MV-4-11 (cell line): ENCODE results near the gene NLRC5.

Source experiments
- DNase-seq: peaks from one replicate; lab custom pipeline; 2025; lab: John Stamatoyannopoulos, UW

Gene NLRC5

DNA sequence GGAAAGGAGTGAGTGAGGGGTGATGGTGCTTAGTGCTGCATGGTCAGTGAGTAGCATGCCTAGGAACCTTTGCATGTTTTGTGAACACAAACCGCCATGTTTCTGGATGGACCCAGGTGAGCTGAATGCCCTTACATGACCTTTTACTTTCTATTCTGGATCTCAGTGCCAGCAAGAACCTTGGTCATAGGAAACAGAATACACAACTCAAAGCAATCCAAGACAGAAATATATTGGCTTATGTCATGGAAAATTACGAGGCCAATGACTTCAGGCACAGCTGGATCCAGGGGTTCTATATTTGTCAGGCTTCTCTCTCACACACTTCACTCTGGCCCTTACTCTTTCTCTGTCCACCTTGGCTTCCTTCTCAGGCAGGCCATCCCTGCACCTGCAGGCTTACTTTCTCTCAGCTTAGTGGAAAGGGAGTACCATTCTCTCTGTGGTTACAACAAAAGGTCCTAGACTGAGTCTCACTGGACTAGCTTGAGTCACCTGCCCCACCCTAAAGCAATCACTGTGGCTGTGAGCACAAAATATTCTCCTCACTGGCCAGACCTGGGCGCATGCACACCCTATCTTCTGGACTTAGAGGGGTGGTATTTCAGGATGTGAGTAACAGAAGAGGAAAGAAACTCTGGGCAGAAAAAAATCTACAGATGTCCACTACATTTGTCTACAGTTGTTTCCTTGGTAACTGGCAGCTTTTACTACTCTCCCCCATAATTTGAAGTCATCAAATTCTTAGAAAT lies 82.7 kb downstream of the NLRC5 start:
- peak; percentile 27 for DNase-seq

DNA sequence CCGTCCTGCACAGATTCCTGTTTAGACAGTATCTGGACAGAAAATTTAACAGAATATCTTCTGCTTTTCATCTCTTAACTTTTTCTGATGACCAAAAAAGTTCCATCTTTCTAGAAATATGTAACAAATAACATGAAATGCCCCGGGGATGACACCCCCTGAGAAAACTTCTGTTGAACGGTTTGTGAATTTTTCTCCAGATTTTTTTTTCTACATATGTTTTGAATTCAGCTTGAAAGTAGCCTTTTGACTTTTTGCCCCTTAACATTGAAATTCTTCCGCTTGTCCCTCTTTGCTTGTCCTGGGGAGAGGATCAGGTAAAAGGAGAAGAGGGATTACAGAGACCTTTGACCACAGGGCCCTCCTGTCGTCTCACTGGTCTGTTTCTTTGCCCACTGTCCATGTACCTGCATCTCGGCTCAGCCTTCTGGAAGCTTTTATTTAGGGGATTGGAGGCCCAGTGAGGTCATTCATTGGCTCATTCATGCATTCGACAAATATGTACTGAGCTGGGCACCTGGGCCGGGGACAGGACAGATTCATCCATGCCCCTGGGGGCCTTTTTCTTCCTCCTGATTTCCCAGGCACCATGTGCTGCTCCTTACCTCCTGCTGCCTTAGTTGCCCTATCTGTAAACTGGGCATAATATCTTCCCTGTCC lies 83.4 kb downstream of the NLRC5 start:
- no peak for DNase-seq

DNA sequence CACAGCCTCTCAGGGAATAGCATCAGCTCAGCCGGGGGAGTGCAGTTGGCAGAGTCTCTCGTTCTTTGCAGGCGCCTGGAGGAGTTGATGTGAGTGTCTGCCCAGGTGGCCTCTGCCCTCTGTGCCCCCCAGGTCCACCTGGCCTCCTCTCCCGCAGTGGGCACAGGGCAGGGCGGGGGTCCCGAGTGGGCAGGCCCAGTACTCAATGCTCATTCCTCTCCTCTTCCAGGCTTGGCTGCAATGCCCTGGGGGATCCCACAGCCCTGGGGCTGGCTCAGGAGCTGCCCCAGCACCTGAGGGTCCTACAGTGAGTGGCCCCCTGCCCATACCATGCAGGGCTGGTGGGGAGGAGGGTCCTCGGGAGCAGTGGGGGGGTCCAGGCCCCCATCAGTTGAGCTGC lies 88.4 kb downstream of the NLRC5 start:
- DNase-seq = no peak

DNA sequence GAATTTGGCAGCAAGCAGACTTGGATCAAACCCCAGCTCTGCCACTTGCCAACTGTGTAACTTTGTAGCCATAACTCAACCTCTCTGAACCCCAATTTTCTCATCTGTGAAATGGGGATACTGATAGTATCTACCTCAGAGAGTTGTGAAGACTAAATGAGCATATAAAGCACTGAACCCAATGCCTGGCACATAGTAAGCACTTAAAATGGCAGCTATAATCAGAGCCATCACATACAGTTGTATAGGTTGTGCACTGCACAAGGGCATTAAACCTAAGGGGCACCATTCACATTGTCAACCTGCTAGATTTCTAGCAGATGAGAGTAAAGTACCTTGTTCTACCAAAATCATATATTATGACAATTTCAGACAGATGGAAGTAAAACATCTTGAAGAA lies 92.4 kb downstream of the NLRC5 start:
- no peak for DNase-seq

DNA sequence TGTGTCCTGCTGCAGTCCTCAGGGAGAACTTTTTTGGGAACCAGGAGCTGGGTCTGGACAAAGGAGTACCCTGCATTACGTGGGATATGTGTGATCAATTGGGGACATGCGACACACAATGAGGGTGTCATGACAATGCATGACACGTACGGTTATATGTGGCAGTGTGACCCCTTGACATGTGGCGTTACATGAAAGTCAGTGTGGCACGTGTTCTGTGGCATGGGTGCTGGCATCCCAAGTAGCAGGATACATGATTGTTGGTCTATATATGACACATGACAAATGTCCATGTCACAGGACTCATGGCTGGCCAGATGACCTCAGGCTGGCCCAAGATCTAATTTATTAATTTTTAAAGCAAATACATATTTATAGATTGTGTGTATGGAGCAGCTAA lies 93.3 kb downstream of the NLRC5 start:
- no peak for DNase-seq

DNA sequence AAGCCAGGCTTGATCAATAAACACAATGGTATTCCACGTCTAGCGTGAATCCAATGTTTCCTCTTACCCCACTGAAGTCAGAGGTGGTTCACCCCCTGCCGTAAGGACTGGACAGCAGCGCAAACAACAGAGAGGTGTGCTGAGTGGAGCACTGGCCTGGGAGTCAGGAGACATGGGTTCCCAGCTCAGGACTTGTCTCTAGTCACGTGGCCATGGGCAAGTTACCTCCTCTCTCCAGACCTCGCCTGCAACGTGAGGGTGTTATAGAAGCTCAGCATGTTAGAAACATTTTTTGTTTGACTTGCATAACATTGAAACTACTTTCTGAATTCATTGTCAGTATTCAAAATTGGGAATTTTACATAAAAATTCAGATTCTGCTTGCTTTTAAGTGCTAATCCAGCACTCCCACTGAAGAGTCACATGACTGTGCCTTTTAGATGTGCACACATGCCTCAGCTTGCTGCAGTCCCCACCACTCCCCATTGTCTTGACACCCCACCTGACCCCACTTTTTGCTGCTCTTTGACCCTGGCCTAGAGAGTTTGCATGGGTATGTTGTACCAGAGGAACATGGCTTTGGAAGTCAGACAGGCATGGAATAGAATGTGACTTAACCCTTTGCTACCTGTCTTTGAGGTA lies 94.2 kb downstream of the NLRC5 start:
- DNase-seq = no peak

DNA sequence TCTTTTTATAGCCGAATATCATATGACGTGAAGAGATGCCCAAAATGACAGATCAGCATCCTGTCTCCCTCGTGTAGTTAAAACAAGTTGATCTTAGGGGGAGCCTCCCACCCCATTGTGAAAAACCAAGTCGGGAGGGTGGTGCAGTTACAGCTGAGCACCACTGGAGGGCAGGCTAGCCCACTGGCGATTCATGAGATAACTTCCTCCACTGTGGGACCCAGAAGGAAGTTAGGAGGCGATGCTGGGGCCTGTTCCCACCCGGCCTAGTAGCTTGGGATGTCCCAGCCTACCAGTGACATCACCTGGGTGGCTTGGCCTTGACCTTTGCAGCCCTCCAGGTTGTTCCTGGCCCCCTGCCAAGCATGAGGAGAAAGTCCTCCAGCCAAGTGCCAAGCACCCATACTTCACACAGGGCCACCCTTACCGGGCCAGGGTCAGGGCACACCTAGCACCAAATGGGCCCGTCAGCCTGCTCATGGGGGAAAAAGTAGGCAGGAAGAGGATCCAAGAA lies 95.0 kb downstream of the NLRC5 start:
- DNase-seq = peak; percentile 88

DNA sequence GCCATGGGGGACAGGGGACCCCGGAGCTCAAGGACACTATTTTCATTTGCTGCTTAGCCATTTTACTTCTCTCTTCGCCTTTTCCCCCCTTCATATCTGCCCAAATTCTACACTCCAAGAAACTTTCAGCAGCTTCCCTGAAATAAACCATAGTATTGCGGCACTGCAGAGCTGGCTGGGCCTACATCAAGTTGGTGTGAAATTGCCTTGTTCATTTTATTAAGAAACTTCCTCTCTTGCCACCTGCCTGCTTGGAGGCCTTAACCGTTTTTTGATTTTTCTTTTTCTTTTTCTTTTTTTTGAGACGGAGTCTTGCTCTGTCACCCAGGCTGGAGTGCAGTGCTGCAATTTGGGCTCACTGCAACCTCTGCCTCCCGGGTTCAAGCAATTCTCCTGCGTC lies 95.6 kb downstream of the NLRC5 start:
- peak; percentile 79 for DNase-seq

DNA sequence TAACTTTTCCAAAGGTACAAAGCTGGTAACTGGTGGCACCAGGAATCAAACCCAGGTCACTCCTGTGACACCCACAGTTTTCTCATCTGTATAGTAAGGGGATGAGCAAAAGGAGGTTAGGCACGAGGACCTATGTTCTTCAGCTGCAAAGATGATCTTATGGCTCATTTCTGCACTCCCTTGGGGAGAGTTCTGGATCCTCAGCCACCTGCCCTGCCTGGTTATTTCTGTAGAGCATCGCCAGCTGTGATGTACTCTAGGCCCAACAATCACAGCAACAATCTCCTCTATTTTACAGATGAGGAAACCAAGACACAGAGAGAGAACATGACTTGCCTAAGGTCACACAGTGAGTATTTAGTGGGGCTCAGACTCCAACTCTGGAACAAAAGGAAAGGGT lies 97.6 kb downstream of the NLRC5 start:
- no peak for DNase-seq

DNA sequence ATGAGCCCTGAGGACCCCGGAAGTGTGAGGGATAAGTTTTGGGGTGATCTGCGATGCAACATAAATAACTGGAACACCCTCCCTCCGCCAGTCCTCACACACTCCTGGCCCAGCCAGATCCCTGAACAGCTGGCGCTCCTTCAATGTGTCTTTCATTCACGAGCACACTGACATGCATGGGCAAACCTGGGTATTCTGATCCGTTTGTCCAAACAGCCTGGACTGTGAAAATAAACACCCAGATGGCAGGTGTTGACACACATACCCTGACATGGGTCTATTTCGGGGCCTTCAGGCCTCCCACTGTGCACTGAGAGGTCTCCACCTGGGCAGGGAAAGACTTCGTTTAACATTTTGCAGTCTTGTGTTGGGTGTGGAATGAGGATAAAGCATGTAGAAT lies 100.0 kb downstream of the NLRC5 start:
- no peak for DNase-seq

DNA sequence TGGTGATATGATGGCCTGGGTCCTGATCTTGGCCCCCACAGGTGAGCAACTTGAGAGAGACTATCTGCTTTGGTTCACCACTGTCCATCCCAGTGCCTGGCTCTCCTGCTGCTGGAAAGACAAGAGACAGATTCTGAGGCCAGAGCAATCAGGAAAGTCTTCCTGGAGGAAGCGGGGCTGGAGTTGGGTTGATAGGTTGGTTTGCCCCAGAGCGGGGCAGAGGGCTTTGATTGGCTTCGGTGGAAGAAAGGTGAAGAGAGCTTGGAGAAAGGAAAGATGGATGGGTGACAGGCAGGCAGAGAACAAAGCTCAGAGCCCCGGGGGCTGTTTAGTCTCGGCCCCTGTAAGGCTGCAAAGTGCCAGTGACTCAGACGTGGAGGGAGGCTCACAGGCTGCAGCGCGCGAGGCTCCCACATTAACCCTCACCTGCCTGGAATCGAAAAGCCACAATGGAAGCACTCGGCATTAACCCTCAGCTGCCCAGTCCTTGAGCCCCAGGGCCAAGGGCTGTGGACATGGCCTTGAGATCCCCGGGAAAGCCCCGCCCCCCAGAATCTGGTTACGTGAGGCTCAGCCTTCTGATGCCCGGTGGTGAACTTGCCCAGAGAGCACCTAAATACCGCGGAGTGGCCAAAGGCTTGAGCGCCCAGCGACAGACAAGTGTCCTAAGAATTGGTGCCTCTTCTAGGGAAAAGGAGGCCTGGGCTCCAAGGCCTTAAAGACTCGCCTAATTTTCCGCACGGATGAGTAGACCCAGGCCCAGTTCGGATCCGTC lies 102.0 kb downstream of the NLRC5 start:
- peak; percentile 32 for DNase-seq

DNA sequence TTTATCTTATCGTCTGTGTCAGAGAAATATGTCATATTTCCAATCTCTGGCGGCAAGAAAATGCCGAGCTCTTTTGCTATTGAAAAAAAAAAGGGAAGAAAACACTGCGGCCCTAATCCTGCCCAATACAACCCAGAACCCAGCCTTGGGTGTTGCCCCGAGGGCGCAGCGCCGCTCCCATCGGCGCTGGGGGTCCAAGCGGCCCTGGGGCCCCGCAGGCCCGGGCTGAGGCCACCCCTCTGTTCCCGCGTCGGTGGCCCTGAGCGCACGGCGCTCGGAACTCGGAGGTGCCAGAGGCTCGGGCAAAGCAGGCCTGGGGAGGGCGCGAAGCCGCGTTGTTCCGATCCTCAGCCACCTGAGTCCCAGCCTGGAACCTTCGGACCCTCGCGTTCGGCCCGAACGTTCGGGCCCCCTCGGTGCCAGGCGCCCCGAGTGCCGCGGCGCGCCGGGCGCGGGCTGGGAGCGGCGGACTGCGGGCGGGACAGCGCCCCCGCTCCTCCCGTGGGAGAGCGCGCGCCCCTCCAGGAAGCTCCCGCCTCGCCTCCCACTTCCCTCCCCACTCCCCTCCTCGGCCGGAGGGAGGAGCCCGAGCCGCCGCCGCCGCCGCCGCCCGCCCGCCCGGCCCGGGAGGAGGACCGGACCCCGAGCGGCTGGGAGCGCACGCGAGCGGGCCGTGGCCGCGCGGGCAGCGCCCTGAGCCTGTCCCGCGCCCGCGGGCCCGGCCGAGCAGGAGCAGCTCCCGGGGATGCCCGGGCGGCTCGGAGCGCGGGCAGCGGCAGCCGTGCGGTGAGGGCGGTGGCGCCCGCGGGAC lies 102.8 kb downstream of the NLRC5 start, which contains the start of gene CPNE2:
Gene CPNE2, plus strand, starts transcription at position 609 of the 811 bp plus-strand sequence. CDS start 18,160 bp downstream, outside the sequence.
- peak; percentile 32 for DNase-seq

DNA sequence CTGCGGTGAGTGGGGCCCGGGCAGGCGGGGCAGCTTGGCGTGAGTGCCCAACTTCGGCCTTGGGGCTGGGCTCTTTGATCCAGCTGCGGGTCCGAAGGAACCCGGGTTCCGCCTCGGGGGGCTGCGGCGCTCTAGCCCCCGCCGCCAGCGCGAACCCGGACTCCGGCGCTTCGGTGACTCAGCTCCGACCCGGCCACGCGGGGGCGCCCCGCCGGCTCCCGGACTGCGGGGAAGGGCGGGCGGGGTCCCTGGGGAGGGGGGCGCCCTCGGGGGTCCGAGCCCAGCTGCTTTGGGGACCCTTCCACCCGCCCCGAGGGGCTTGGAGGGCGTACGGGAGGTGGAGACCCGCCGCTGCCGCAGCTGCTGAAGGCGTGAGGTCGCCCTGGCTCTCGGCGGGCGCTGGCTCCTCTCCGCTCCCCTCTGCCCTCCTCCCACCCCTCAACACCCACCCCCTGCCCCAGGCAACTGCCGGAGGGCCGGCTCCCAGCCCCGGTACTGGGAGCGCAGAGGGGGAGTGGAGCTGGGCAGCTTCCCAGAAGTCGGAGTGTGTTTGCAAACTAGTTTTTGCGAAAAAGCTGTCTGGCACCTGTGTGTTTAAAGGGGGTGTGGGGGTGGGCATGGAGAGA lies 103.5 kb downstream of the NLRC5 start:
- DNase-seq = no peak

DNA sequence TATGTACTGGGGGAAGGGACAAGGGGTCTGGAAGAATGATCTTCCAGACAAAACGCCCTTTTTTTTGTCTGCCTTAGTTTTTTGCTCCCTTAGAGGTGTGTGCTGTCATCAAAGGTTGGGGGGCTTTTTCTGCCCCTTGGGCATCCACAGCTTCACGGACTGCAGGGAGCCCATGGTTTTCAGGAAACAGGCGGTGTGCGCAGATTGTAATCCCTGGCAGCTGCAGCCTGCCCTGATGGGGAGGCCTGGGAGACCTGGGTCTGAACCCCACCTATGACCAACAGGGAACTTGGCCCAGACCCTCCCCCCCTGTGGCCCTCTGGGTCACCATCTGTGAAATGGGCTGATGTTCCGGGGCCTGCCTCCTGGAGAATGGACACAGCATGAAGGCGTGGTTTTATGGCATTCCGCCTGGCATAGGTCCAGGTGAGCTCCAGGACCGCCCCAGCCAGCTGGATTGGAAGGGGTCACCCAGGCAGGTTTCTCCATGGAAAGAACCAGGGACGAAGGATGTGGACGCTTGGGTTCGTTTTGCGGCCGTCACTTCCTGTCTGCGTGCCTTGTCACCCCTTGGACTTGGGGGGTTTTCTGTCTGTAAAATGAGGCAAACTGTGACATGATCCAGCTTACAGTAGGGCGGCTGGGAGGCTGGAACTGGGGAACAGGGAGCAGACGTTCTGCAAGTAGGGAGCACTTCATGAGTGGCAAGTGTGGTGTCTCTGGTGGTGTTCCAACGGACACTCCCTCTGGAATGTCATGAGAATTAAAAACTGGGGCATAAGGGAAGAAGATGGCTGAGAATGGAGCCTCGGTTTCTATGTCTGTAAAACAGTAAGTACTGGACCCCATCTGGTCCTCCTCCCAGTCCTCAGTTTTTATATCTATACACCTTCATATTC lies 104.6 kb downstream of the NLRC5 start:
- no peak for DNase-seq

DNA sequence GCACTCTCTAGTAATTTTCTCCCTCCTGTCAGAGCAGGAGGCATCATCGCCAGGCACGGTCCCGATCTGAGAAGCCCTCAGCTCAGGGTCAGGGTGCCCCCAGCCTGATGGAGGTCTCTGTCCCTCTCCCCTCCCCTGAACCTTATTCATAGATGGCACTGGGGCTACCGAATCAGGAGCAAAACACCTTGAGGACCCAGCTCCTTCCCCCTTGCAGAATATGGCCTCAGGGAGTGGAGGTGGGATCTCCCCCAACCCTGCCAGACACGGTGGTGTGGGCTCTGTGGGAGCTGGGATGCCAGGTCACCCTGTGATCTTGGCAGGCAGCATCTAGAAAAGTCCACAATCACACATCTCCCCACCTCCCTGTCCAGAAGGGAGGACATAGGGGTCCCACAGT lies 105.6 kb downstream of the NLRC5 start:
- no peak for DNase-seq

DNA sequence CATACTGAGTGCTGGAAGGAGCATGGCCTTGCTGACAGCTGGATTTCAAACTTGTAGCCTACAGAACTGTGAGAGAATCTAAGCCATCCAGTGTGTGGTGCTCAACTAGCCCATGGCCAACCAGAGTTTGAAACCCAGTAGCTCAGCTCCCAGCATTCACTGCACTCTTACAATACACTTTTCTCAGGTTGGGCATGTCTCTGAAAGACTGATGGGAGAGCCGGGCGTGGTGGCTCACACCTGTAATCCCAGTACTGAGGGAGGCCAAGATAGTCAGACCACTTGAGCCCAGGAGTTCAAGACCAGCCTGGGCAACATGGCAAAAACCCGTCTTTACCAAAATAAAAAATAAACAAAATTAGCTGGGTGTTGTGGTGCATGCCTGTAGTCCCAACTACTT lies 106.8 kb downstream of the NLRC5 start:
- DNase-seq = no peak

DNA sequence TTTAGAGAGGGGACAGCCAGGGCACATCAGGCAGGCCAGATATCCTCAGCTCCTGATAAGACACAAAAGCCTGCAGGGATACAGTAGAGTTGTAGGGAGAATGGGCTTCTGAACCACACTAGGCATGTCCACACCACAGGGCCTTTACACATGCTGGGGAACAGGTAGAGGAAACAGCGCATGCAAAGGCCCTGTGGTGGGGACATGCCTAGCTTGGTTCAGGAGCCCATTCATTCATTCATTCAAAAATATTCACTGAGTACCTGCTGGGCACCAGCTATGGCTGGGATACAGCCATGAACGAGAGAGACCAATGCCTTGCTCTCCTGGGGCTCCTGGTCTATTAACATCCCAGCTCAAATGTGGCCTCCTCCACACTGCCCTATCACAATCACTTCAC lies 107.4 kb downstream of the NLRC5 start:
- DNase-seq = no peak

DNA sequence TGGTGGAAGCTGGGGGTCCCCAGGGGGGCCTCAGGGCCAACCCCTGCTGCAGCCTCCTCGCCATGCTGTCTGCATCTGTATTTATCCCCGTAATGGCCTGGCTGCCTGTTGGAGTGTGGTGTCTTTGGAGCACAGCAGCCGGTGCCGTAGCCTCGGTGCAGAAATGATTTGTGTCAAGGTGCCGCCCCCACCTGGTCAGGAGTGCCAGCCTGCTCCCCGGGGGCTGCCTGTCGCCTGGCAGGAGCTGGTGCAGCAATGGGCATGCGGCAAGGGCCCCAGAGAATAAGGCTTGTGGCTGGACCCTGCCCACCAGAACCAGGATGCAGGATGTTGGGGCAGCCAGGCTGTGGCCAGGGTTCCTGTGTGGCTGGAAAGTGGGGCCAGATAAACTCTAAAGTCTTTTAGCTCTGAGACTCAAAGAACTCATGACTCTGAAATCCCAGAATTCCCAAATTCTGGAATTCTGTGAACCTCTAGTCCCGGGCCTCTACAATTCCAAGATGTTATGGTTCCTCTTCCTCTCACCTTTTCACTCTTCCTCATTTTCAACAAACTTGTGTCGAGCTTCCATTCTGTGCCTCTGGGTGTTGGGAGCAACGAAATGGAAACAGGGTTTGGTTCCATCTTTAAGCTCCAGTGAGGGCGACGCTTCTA lies 109.0 kb downstream of the NLRC5 start:
- no peak for DNase-seq

DNA sequence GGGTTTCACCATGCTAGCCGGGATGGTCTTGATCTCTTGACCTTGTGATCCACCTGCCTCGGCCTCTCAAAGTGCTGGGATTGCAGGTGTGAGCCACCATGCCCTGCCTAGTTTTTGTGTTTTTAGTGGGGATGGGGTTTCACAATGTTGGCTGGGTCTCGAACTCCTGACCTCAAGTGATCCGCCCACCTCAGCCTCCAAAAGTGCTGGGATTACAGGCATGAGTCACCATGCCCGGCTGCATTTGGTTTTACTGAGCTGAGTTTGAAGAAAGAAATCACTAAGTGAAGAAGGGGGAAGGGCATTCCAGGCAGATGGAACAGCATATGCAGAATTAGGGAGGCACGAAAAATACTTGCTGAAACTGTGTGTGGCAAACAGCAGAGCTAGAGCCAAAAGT lies 110.6 kb downstream of the NLRC5 start:
- DNase-seq = peak; percentile 69
